Mucosa of descending colon (tissue), 3 donors: Measurements from ENCODE around the gene EFTUD2. TPM values are rescaled to one million over a fixed set of nuclear protein-coding genes. Genes with fewer than 3 reads are reported as not detected.

ENCODE experiments used
- ATAC-seq: fragments of 200-7000 bp; cut with Tn5 transposase; one replicate; pipeline ENCODE4 v1.9.1; 2020; ENCODE audit warnings: mild to moderate bottlenecking, moderate library complexity
- DNase-seq, 3 donors: peaks; one replicate each; pipeline ENCODE4 v3.0.0-alpha.2; 2020
- H3K36me3 ChIP-seq: fragments of 200-600 bp; one replicate; pipeline ENCODE4 v1.8.0; 2021; ENCODE audit warnings: low read depth, mild to moderate bottlenecking
- H3K4me1 ChIP-seq: fragments of 200-600 bp; one replicate; pipeline ENCODE4 v1.8.0; 2021; ENCODE audit warnings: low read depth, mild to moderate bottlenecking
- H3K4me3 ChIP-seq: fragments of 200-600 bp; one replicate; pipeline ENCODE4 v1.8.0; 2021; ENCODE audit warnings: mild to moderate bottlenecking
- H3K9me3 ChIP-seq: fragments of 200-600 bp; one replicate; pipeline ENCODE4 v1.8.0; 2021; ENCODE audit warnings: mild to moderate bottlenecking
- intact Hi-C, 2 donors: fragments of 100-400 bp; cut with DNase I in 1 of 2; cut with micrococcal nuclease in 1 of 2; formaldehyde crosslinking; loops; one replicate each; pipeline versions ENCODE4 v1.11.0 to v1.11.1; 2022; cut with DNase I, micrococcal nuclease
- total RNA-seq, 3 donors: library from RNA; stranded (reverse); fragmentation: NEBNext Ultra II Directional in 2 of 3; extraction: Animal tissue kit (Norgen Biotek cat#: 25700) in 2 of 3; gene quantifications; one replicate each; pipeline versions ENCODE4 v1.2.1 to v1.2.4, GENCODE V29; 2021 to 2023
- TF ChIP-seq, protein P1 (sequence below): fragments of 200-600 bp; IDR thresholded peaks from one replicate; pipeline ENCODE4 v1.8.0; 2022; ENCODE audit warnings: antibody characterized with exemption, mild to moderate bottlenecking
- donor health status: DM: no; HTN: no; CAD: no; lungs with moderate emphysema.
- donor health status: DM: no; HTN: no; CAD: no.
- donor health status: DM: no; HTN: yes; CAD: no.

Gene EFTUD2
- total RNA-seq, 3 donors from 2014 or later = 66.3 to 88.1 (median 82.0) TPM

DNA sequence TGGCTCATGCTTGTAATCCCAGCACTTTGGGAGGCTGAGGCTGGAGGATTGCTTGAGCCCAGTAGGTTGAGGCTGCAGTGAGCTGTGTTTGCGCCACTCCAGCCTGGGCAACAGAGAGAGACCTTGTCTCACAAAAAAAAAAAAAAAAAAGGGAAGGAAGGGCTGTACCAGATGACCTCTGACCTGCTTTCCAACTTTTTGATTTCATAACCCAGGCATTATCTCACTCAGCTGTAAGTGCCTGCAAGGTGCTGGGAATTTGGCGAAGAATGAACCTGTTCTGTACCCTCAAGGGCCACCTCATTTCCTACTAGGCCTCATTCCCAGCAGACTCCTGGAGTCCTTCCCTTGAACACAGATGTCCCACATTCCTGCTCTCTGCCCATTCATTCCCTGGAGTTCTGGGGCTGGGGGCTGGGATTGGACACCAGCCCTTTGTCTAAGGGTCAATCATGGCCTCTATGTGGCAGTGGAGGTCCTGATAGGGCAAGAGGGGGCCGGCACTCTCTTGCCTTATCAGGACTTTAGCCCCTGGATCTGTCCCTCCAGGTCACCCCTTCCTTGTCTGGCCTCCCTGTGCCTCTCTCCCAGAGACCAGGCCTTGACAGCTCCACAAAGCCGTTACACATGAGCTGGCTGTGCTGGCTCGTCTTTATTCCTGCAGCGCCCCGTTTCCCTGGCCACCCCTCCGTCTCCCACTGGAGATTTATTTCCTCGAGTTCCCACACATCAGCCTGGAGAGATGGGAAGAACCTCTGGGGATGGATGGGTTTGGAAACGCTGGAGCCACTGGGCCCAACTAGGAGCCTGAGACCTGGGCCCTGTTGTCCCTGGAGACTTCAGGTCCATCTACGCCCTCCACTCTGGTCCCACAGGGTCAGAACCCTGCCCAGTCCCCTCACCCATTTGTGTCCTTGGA, 16.9 kb upstream of the EFTUD2 start:
- intact Hi-C loops = no loop called here
- Histone ChIP-seq H3K4me3 (no peak overlapping the region), H3K36me3 (no peaks in the 10 kb centered on the region), H3K9me3 (no peaks in the 10 kb centered on the region), H3K4me1 (peaks cover 5% of the 10 kb centered on the region)
- DNase-seq (no peak), ATAC-seq (no peak)
- TF ChIP-seq, protein P1, sequence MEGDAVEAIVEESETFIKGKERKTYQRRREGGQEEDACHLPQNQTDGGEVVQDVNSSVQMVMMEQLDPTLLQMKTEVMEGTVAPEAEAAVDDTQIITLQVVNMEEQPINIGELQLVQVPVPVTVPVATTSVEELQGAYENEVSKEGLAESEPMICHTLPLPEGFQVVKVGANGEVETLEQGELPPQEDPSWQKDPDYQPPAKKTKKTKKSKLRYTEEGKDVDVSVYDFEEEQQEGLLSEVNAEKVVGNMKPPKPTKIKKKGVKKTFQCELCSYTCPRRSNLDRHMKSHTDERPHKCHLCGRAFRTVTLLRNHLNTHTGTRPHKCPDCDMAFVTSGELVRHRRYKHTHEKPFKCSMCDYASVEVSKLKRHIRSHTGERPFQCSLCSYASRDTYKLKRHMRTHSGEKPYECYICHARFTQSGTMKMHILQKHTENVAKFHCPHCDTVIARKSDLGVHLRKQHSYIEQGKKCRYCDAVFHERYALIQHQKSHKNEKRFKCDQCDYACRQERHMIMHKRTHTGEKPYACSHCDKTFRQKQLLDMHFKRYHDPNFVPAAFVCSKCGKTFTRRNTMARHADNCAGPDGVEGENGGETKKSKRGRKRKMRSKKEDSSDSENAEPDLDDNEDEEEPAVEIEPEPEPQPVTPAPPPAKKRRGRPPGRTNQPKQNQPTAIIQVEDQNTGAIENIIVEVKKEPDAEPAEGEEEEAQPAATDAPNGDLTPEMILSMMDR = no peak

DNA sequence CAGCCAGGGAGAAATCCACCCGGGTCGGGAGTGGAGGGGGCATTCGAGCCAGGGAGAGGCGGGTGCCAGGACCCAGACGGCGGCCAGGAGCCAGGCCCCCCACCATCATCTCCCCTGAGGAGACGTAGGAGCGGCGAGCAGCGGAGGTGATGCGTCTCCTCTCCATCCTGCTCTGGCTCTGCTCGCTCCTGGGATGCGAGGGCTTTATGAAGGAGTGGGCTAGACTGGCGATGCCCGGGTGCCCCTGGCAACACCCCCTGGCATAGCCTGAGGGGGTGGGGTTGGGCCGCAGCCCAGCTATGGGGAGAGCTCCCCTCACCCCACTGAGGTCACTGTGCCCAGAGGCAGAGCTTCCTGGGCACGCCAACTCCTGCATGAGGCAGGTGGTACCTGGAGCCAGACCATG, 16.1 kb upstream of the EFTUD2 start, which contains the start of gene GFAP:
GFAP (minus strand) TSS at position 180 of the 406 bp plus-strand sequence; CDS start at position 166, 14 bp downstream.
- ATAC-seq = no peak
- intact Hi-C loops = no loop called here

DNA sequence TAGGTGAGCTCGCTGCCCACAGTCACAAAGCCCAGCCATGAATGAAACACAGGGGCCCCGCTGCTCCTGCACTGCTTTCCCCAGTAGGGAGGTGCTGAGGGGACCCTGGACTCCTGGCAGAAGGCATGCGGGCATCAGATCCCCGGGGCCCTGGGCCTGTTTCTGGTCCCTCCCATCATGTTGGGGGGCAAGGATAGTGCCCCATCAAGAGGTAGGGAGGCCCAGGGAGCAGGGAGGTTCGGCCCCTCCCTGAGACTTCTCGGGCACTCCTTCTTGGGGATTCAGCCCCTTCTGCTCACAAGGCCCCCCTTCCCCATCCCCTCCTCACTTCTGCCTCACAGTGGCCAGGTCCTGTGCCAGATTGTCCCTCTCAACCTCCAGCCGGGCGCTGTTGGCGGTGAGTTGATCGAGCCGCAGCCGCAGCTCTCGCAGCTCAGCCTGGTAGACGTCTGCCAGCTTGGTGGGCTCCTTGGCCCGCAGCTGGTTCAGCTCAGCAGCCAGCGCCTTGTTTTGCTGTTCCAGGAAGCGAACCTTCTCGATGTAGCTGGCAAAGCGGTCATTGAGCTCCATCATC, 15.5 kb upstream of the EFTUD2 start:
- intact Hi-C loops = no loop called here
- Histone ChIP-seq H3K4me1 (peaks cover 6% of the 10 kb centered on the region), H3K36me3 (no peaks in the 10 kb centered on the region), H3K9me3 (no peaks in the 10 kb centered on the region), H3K4me3 (no peak overlapping the region)
- ATAC-seq (no peak), DNase-seq (peak in 1 of 3 donors; percentile 14)
- TF ChIP-seq, protein P1 = no peak

More for the DNA sequence above, 16.1 kb upstream of the EFTUD2 start, which contains the start of gene GFAP:
- Histone ChIP-seq H3K9me3 (no peaks in the 10 kb centered on the region), H3K4me1 (peaks cover 6% of the 10 kb centered on the region), H3K4me3 (no peak within 1 kb of the TSS), H3K36me3 (no peaks in the 10 kb centered on the region)
- DNase-seq = no peak
- TF ChIP-seq, protein P1 = no peak

GRCh38 chr17:44914148-44914547, 14.9 kb upstream of the EFTUD2 start:
- Histone ChIP-seq H3K4me3 (no peak overlapping the region), H3K36me3 (no peaks in the 10 kb centered on the region), H3K9me3 (no peaks in the 10 kb centered on the region), H3K4me1 (peaks cover 6% of the 10 kb centered on the region)
- no peak for ATAC-seq
- peak in 1 of 3 donors; percentile 4 for DNase-seq
- intact Hi-C loops = no loop called here
- TF ChIP-seq, protein P1 = no peak

DNA sequence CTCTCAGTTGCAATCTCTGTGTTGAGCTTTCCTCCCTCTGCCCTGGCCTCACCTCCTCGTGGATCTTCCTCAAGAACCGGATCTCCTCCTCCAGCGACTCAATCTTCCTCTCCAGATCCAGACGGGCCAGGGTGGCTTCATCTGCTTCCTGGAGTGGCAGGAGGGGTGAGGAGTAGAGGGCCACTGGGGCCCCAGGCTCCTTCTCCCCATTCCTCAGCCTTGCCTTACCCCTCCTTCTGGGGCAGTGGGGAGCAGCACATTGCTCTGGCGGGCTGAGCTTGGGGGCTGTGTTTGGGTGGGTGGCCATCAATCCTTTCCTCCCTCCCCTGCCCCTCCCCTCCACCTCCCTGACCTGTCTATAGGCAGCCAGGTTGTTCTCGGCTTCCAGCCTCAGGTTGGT, 14.4 kb upstream of the EFTUD2 start:
- peak in 1 of 3 donors; percentile 9 for DNase-seq

More for the DNA sequence above, 14.4 kb upstream of the EFTUD2 start:
- no peak for ATAC-seq
- intact Hi-C loops = no loop called here
- TF ChIP-seq, protein P1 = no peak
- no peak overlapping the region for H3K4me3 ChIP-seq
- no peaks in the 10 kb centered on the region for H3K36me3 ChIP-seq
- H3K4me1 ChIP-seq = peaks cover 6% of the 10 kb centered on the region
- H3K9me3 ChIP-seq = no peaks in the 10 kb centered on the region
